Measurements from ENCODE around the gene PTTG2.

DNA sequence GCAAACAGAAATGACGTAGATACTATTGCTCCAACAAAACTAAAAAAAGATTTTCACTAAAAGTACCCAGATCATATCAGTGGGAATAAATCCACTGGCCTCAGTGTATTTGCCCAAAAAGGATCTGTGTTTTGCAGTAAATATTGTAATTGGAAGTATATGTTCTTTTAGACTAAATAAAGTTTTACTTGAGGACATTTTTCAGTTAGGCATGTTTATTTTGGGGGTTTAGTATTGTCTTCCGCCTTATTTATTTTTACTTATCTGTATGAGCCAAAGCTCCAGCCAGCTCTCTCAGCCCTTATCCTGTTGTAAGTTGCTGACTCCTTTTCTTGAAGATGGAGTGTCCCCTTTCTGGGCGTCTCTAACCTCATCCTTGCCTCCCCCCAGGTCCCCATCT lies 49.8 kb downstream of the PTTG2 start:
- TF ChIP-seq, protein P1, sequence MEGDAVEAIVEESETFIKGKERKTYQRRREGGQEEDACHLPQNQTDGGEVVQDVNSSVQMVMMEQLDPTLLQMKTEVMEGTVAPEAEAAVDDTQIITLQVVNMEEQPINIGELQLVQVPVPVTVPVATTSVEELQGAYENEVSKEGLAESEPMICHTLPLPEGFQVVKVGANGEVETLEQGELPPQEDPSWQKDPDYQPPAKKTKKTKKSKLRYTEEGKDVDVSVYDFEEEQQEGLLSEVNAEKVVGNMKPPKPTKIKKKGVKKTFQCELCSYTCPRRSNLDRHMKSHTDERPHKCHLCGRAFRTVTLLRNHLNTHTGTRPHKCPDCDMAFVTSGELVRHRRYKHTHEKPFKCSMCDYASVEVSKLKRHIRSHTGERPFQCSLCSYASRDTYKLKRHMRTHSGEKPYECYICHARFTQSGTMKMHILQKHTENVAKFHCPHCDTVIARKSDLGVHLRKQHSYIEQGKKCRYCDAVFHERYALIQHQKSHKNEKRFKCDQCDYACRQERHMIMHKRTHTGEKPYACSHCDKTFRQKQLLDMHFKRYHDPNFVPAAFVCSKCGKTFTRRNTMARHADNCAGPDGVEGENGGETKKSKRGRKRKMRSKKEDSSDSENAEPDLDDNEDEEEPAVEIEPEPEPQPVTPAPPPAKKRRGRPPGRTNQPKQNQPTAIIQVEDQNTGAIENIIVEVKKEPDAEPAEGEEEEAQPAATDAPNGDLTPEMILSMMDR (IDR thresholded peaks at IDR 0.05 in 4 of 5, conservative IDR thresholded peaks at IDR 0.05 in 1 of 5) = no peak
- no peak for TF ChIP-seq POLR2A (IDR thresholded peaks at IDR 0.05)
